ENCODE data around the gene NPAS3.
A peak's percentile ranks its signal among the peaks of the same experiment; 100 is the strongest.

NPAS3 gene

GRCh38 chr14:33475623-33476022, 536.9 kb downstream of the NPAS3 start:
- 0 out of 2 replicates have a peak, but pooled peaks have one; percentile 9 for TF ChIP-seq CTCF (conservative IDR thresholded peaks at IDR 0.05; ENCODE audit: low read length)

GRCh38 chr14:33477797-33478196, 539.1 kb downstream of the NPAS3 start:
- DNase-seq (ENCODE audit: low read depth), result no peak
- TF ChIP-seq CTCF (conservative IDR thresholded peaks at IDR 0.05; ENCODE audit: low read length), result no peak
- no peak overlapping the region for H3K4me3 ChIP-seq (ENCODE audit: low read length)

More at GRCh38 chr14:33475623-33476022, 536.9 kb downstream of the NPAS3 start:
- DNase-seq (ENCODE audit: low read depth), result peak; percentile 8
- H3K4me3 ChIP-seq (ENCODE audit: low read length), result no peak overlapping the region

GRCh38 chr14:33480071-33480886, 541.6 kb downstream of the NPAS3 start:
- no peak for DNase-seq (ENCODE audit: low read depth)
- no peak for TF ChIP-seq CTCF (conservative IDR thresholded peaks at IDR 0.05; ENCODE audit: low read length)
- no peak overlapping the region for H3K4me3 ChIP-seq (ENCODE audit: low read length)

- TF ChIP-seq CTCF (conservative IDR thresholded peaks at IDR 0.05; ENCODE audit: low read length), result no peak
- DNase-seq (ENCODE audit: low read depth), result no peak
- no peak overlapping the region for H3K4me3 ChIP-seq (ENCODE audit: low read length)
These were observed 542.2 kb downstream of the NPAS3 start for GRCh38 chr14:33480887-33481184.

GRCh38 chr14:33483110-33483509, 544.4 kb downstream of the NPAS3 start:
- no peak for TF ChIP-seq CTCF (conservative IDR thresholded peaks at IDR 0.05; ENCODE audit: low read length)
- no peak overlapping the region for H3K4me3 ChIP-seq (ENCODE audit: low read length)
- DNase-seq (ENCODE audit: low read depth), result no peak

GRCh38 chr14:33483541-33483940, 544.9 kb downstream of the NPAS3 start:
- TF ChIP-seq CTCF (conservative IDR thresholded peaks at IDR 0.05; ENCODE audit: low read length), result no peak
- no peak for DNase-seq (ENCODE audit: low read depth)
- no peak overlapping the region for H3K4me3 ChIP-seq (ENCODE audit: low read length)

GRCh38 chr14:33484264-33484663, 545.6 kb downstream of the NPAS3 start:
- no peak for TF ChIP-seq CTCF (conservative IDR thresholded peaks at IDR 0.05; ENCODE audit: low read length)
- H3K4me3 ChIP-seq (ENCODE audit: low read length), result no peak overlapping the region
- DNase-seq (ENCODE audit: low read depth), result no peak
